ENCODE results near the gene OVCA2. TPM values are rescaled to one million over a fixed set of nuclear protein-coding genes. Genes with fewer than 3 reads are reported as not detected.
A peak's percentile ranks its signal among the peaks of the same experiment; 100 is the strongest.

OVCA2 gene
- total RNA-seq, 1 donor from 2014 or later: 14.4 TPM

- DNase-seq (no peak), ATAC-seq (no peak)
- intact Hi-C loops (cut with micrococcal nuclease): no loop called here
These were observed 13.1 kb upstream of the OVCA2 start for GRCh38 chr17:2028737-2029136.

GRCh38 chr17:2029911-2030778 is 11.7 kb upstream of the OVCA2 start, which contains the start of gene DPH1:
Gene DPH1 (plus strand): TSS chr17:2030153. CDS start chr17:2030170, 17 bp downstream.
- intact Hi-C loops (cut with micrococcal nuclease): no loop called here
- DNase-seq (peak; percentile 93), ATAC-seq (peak; percentile 84)

GRCh38 chr17:2030779-2031163 is 11.1 kb upstream of the OVCA2 start:
- intact Hi-C loops (cut with micrococcal nuclease): no loop called here
- ATAC-seq: no peak
- DNase-seq: no peak

- DNase-seq (no peak), ATAC-seq (no peak)
- intact Hi-C loops (cut with micrococcal nuclease): no loop called here
These were observed 8.7 kb upstream of the OVCA2 start for GRCh38 chr17:2033153-2033552.

GRCh38 chr17:2034157-2034556 is 7.7 kb upstream of the OVCA2 start:
- ATAC-seq (no peak), DNase-seq (no peak)
- intact Hi-C loops (cut with micrococcal nuclease): no loop called here

- peak; percentile 10 for DNase-seq
- intact Hi-C loops (cut with micrococcal nuclease): no loop called here
- no peak for ATAC-seq
These were observed 6.8 kb upstream of the OVCA2 start for GRCh38 chr17:2034806-2035540.

- intact Hi-C loops (cut with micrococcal nuclease): no loop called here
- DNase-seq (no peak), ATAC-seq (no peak)
These were observed 6.0 kb upstream of the OVCA2 start for GRCh38 chr17:2035541-2036488.

- intact Hi-C loops (cut with micrococcal nuclease): no loop called here
- ATAC-seq (no peak), DNase-seq (no peak)
These were observed 4.7 kb upstream of the OVCA2 start for GRCh38 chr17:2037155-2037554.

GRCh38 chr17:2040219-2040827 is 1.5 kb upstream of the OVCA2 start:
- DNase-seq (no peak), ATAC-seq (no peak)

GRCh38 chr17:2040942-2041560 is 771 bp upstream of the OVCA2 start:
- no peak for DNase-seq
- intact Hi-C loops (cut with micrococcal nuclease): no loop called here
- no peak for ATAC-seq

More at GRCh38 chr17:2040219-2040827, 1.5 kb upstream of the OVCA2 start:
- intact Hi-C loops (cut with micrococcal nuclease): no loop called here

GRCh38 chr17:2042390-2042847 is 597 bp downstream of the OVCA2 start:
- intact Hi-C loops (cut with micrococcal nuclease): no loop called here
- no peak for DNase-seq
- peak; percentile 15 for ATAC-seq

- intact Hi-C loops (cut with micrococcal nuclease): no loop called here
- no peak for ATAC-seq
These were observed 1.1 kb downstream of the OVCA2 start for GRCh38 chr17:2042933-2043332.

GRCh38 chr17:2043785-2044184 is 2.0 kb downstream of the OVCA2 start:
- DNase-seq: no peak
- no peak for ATAC-seq
- intact Hi-C loops (cut with micrococcal nuclease): no loop called here

More at GRCh38 chr17:2042933-2043332, 1.1 kb downstream of the OVCA2 start:
- DNase-seq: no peak

GRCh38 chr17:2044263-2044894 is 2.6 kb downstream of the OVCA2 start:
- intact Hi-C loops (cut with micrococcal nuclease): no loop called here
- ATAC-seq: no peak
- DNase-seq: no peak

- DNase-seq: no peak
- no peak for ATAC-seq
- intact Hi-C loops (cut with micrococcal nuclease): no loop called here
These were observed 5.8 kb downstream of the OVCA2 start for GRCh38 chr17:2047590-2047989.

- intact Hi-C loops (cut with micrococcal nuclease): no loop called here
- ATAC-seq (no peak), DNase-seq (no peak)
These were observed 7.0 kb downstream of the OVCA2 start for GRCh38 chr17:2048805-2049204.

GRCh38 chr17:2049333-2050299 is 7.8 kb downstream of the OVCA2 start:
- intact Hi-C loops (cut with micrococcal nuclease): loop anchor here (5.0 kb wide), 1 partner anchor 193 kb away; no protein-coding TSS in a partner anchor
- DNase-seq (peak; percentile 93), ATAC-seq (peak; percentile 55)
